VCaP (cell line): Measurements from ENCODE around the gene THRB.

Source experiments
- H3K27ac ChIP-seq: fragments of 450-650 bp; 2 replicates; pipeline ENCODE4 v1.5.1; 2017
- CTCF ChIP-seq: fragments of 450-650 bp; conservative IDR thresholded peaks from 2 replicates; pipeline ENCODE4 v1.5.1; 2017; ENCODE audit warnings: mild to moderate bottlenecking, moderate library complexity

The THRB gene

GRCh38 chr3:24300949-24301348 is 193.7 kb downstream of the THRB start:
- no peak overlapping the region for H3K27ac ChIP-seq
- TF ChIP-seq CTCF, result no peak

GRCh38 chr3:24299806-24300626 is 194.6 kb downstream of the THRB start:
- no peak for TF ChIP-seq CTCF
- H3K27ac ChIP-seq, result no peak overlapping the region

GRCh38 chr3:24299246-24299805 is 195.3 kb downstream of the THRB start:
- no peak for TF ChIP-seq CTCF
- no peak overlapping the region for H3K27ac ChIP-seq

GRCh38 chr3:24296441-24297205 is 198.0 kb downstream of the THRB start:
- H3K27ac ChIP-seq, result no peak overlapping the region

GRCh38 chr3:24294150-24294549 is 200.5 kb downstream of the THRB start:
- no peak overlapping the region for H3K27ac ChIP-seq
- TF ChIP-seq CTCF, result no peak

More at GRCh38 chr3:24296441-24297205, 198.0 kb downstream of the THRB start:
- no peak for TF ChIP-seq CTCF

- TF ChIP-seq CTCF, result no peak
Observed at GRCh38 chr3:24291646-24292045, 203.0 kb downstream of the THRB start.

GRCh38 chr3:24290596-24290995 is 204.1 kb downstream of the THRB start:
- peak overlapping the region; percentile 74; the same call in 1 of the 2 replicates for H3K27ac ChIP-seq
- no peak for TF ChIP-seq CTCF

More at GRCh38 chr3:24291646-24292045, 203.0 kb downstream of the THRB start:
- H3K27ac ChIP-seq, result no peak overlapping the region
